K562 treated with DMSO at 1 percent for 48 hours (cell line): ENCODE data around the gene DYNLL1. TPM values are rescaled to one million over a fixed set of nuclear protein-coding genes. Genes with fewer than 3 reads are reported as not detected.

Experiments used
- total RNA-seq: library from RNA; unstranded; fragments of 300-600 nt; gene quantifications from 2 replicates; pipeline ENCODE4 v1.2.3, GENCODE V29; 2022; ENCODE audit warnings: low replicate concordance; ENCODE audit errors: extremely low read depth

DYNLL1 gene
- total RNA-seq = not detected in 2 replicates

DNA sequence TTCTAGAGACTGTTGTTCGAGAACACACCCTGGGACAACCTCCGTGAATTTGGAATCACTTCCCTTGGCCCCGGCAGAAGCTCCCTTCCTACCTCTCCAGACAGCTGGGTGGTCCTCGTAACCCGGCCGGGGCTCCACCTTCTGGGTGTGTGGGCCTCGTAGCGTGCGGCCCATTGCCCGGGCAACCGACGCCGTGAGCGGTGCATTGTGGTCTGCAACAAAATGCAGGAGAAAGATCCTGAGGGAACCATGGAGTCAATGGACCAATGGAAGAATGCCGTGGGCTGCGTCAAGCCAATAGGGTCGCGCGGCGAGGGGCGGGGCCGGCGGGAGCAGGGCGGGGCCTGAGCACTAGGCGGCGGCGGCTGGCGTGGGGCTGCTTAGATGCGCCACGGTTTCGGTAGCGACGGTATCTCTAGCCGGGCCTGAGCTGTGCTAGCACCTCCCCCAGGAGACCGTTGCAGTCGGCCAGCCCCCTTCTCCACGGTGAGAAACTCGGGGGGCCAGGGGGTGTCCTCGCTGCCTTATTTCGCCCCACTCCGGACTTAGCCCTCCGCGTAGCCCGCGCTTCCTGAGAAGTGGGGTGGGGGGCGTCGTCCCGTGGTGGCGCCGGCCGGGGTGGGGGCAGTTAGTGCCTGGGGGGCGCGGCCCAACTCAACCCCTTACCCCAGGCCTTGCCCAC lies at the start of gene DYNLL1:
TSS of gene DYNLL1 (plus strand) at position 383 of the 682 bp plus-strand sequence. CDS start 309 bp downstream, outside the sequence.

DNA sequence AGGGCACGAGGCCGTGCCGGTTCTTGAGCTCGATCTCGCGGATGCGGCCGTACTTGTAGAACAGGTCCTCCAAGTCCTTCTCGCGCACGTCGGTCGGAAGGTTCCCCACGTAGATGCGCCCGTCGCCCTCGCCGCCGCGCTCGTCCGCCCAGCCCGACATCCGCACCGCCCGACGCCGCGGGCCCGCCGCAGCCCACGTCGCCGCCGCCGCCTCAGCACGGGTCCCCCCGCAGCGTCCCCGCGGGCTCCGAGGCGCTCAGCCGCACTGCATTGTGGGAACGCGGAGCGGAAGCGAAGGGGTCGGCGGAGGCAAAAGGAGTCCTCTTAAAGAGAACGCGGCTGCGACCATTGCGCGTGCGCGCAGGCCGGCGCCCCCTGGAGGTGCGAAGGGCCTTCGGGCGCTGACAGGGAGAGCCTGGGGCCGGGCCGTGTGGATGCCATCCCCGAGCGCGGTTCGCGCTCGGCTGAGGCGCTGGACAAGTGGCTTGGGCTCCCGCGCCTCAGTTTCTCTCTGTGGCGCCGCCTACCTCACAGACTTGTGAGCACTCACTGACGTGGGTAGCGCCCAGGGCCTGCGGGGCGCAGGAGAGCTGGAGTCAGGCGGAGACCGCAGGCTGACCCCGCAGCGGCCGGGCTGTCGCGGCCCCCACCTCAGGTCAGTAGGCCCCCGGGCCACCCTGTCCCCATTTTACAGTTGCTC lies 26.3 kb upstream of the DYNLL1 start, which contains the start of gene SRSF9:
TSS of gene SRSF9 (minus strand) at position 299 of the 700 bp plus-strand sequence. CDS start at position 160, 139 bp downstream.

DNA sequence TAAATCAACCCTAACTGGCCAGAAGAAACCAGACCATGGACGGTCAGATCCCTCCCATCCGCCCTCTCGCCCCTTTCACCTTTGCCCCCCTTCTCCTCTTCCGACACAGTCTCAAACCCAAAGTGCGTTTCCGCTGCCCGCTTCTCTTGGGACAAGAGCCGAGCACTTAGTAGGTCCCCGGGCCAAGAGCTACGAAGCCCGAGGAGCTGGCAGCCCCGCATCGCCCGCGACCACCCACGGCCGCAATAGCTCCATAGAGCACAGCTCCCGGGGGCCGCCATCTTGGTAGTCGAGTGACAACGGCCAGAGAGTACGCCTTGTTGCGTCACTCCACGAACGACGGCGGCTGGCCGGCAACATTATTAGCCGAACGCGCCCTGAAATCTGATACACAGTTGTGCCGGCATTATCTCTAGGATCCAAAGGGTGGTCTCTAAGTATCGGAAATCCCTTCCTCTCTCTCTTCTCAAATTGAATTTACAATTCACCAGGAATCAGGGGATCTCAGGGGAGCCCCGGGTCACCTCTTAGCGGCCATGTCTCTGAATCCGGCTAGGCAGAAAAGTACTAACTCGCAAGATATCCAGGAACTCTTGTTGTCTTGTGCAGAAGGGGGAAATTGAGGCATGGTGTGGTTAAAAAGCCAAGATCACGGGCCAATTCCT lies 33.1 kb downstream of the DYNLL1 start, which contains the start of gene COQ5:
TSS of gene COQ5 (minus strand) at position 298 of the 665 bp plus-strand sequence. CDS start at position 281, 17 bp downstream.

DNA sequence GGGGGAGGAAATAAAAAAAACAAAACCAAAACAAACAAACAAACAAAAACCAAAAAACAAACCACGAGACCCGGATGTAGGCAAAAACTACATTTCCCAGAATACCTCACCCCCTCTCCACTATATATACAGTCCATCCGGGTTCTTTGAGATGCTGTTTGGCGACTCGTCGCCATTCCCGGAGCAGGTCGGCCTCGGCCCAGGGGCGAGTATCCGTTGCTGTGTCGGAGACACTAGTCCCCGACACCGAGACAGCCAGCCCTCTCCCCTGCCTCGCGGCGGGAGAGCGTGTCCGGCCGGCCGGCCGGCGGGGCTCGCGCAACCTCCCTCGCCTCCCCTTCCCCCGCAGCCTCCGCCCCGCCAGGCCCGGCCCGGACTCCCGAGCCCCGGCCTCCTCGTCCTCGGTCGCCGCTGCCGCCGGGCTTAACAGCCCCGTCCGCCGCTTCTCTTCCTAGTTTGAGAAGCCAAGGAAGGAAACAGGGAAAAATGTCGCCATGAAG lies 38.3 kb downstream of the DYNLL1 start, which contains the start of gene RNF10:
TSS of gene RNF10 (plus strand) at position 154 of the 500 bp plus-strand sequence. CDS start 456 bp downstream, outside the sequence.

Other genes with a start within 250 kb of the DYNLL1 start
- gene PXN, start 230.4 kb upstream of the DYNLL1 start, total RNA-seq = not detected in 2 replicates
- not detected in 2 replicates for gene RNU4-2, start 204.2 kb upstream of the DYNLL1 start, total RNA-seq
- gene RNU4-1, start 202.9 kb upstream of the DYNLL1 start, total RNA-seq = not detected in 2 replicates
- gene SIRT4, start 193.8 kb upstream of the DYNLL1 start, total RNA-seq = not detected in 2 replicates
- gene PLA2G1B, start 168.3 kb upstream of the DYNLL1 start, total RNA-seq = not detected in 2 replicates
- gene MSI1, start 126.9 kb upstream of the DYNLL1 start, total RNA-seq = not detected in 2 replicates
- gene COX6A1, start 58.0 kb upstream of the DYNLL1 start, total RNA-seq = not detected in 2 replicates
- gene TRIAP1, start 49.7 kb upstream of the DYNLL1 start, total RNA-seq = not detected in 2 replicates
- gene GATC, start 49.7 kb upstream of the DYNLL1 start, total RNA-seq = not detected in 2 replicates
- gene SRSF9, start 26.4 kb upstream of the DYNLL1 start, total RNA-seq = not detected in 2 replicates
- not detected in 2 replicates for gene COQ5, start 33.0 kb downstream of the DYNLL1 start, total RNA-seq
- gene RNF10, start 38.2 kb downstream of the DYNLL1 start, total RNA-seq = not detected in 2 replicates
- not detected in 2 replicates for gene POP5, start 85.3 kb downstream of the DYNLL1 start, total RNA-seq
- gene CABP1, start 144.5 kb downstream of the DYNLL1 start, total RNA-seq = not detected in 2 replicates
- 105 TPM in 1 of 2 replicates, not detected in the other for gene MLEC, start 191.0 kb downstream of the DYNLL1 start, total RNA-seq
- gene UNC119B, start 214.3 kb downstream of the DYNLL1 start, total RNA-seq = not detected in 2 replicates
- not detected in 2 replicates for gene ACADS, start 229.7 kb downstream of the DYNLL1 start, total RNA-seq